Fibroblast of villous mesenchyme (primary cell): Measurements from ENCODE around the gene CUL9. TPM values are rescaled to one million over a fixed set of nuclear protein-coding genes. Genes with fewer than 3 reads are reported as not detected.

Experiments
- DNase-seq: peaks from one replicate; pipeline ENCODE4 v3.0.0-alpha.2; 2010; ENCODE audit warnings: low read depth
- H3K4me3 ChIP-seq: 2 replicates; pipeline ENCODE4 v1.5.1; 2011; ENCODE audit warnings: low read depth, mild to moderate bottlenecking, low read length
- total RNA-seq: library from RNA; depleted of rRNA; stranded (reverse); fragments of >200 nt; gene quantifications from 2 replicates; pipeline ENCODE4 v1.2.3, GENCODE V29; 2012
- TF ChIP-seq, protein P1 (sequence below): IDR thresholded peaks from 2 replicates; pipeline ENCODE4 v1.5.1; 2012; ENCODE audit warnings: low read depth, mild to moderate bottlenecking, low read length; ENCODE audit not compliant: insufficient read depth

CUL9 gene
- total RNA-seq, 1 donor: 23.3 TPM

DNA sequence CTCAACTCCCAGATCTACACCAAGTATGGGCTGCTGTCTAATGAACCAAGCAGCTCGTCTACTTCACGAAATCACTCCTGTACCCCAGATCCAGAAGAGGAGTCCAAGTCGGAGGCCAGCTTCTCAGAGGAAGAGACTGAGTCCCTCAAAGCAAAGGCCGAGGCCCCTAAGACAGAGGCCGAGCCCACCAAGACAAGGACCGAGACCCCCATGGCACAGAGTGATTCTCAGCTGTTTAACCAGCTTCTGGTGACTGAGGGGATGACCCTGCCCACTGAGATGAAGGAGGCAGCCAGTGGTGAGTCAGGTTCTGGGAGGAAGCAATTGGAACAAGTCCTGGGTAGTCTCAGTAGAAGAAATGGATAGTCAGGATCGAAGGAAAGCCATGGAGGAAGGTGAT, 5.8 kb downstream of the CUL9 start:
- DNase-seq: no peak
- TF ChIP-seq, protein P1, sequence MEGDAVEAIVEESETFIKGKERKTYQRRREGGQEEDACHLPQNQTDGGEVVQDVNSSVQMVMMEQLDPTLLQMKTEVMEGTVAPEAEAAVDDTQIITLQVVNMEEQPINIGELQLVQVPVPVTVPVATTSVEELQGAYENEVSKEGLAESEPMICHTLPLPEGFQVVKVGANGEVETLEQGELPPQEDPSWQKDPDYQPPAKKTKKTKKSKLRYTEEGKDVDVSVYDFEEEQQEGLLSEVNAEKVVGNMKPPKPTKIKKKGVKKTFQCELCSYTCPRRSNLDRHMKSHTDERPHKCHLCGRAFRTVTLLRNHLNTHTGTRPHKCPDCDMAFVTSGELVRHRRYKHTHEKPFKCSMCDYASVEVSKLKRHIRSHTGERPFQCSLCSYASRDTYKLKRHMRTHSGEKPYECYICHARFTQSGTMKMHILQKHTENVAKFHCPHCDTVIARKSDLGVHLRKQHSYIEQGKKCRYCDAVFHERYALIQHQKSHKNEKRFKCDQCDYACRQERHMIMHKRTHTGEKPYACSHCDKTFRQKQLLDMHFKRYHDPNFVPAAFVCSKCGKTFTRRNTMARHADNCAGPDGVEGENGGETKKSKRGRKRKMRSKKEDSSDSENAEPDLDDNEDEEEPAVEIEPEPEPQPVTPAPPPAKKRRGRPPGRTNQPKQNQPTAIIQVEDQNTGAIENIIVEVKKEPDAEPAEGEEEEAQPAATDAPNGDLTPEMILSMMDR: no peak
- H3K4me3 ChIP-seq: no peak overlapping the region

DNA sequence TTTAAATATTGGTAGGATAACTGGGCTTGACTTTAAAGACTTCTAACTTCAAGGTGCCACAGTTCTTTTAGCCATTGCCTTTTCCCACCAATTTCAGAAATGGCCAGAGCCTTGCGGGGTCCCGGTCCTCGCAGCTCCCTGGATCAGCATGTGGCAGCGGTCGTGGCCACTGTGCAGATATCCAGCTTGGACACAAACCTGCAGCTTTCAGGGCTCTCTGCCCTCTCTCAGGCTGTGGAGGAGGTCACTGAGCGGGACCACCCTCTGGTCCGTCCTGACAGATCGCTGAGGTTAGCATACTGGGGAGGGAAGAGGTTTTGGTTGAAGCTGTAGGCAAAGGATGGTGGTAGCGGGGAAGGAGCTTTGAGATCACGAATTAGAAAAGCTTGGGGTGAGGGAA, 6.4 kb downstream of the CUL9 start:
- no peak overlapping the region for H3K4me3 ChIP-seq
- DNase-seq: no peak
- TF ChIP-seq, protein P1: no peak

DNA sequence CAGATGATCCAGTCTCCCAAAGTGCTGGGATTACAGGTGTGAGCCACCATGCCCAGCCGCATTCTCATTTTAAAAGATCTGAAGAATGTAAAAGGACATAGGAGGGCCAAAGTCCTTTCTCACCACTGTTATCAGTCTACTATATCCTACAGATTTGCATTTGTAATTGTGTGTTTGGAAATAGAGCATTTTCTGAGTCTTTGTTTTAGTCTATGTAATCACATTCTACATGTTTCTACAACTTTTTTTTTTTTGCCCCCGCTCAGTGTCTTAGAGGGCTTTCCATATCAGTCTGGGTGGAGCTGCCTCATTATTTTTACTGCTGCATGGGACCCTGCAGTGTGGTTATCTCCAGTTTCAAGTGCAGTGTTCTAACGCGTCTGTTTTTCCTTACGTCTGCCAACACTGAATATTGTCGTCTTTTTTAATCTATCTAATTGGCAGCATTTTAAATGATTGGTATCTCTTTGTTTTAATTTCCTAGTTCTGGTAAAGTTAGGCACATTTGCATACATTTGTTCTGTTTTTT, 7.8 kb downstream of the CUL9 start:
- no peak overlapping the region for H3K4me3 ChIP-seq
- DNase-seq: no peak
- TF ChIP-seq, protein P1: no peak

DNA sequence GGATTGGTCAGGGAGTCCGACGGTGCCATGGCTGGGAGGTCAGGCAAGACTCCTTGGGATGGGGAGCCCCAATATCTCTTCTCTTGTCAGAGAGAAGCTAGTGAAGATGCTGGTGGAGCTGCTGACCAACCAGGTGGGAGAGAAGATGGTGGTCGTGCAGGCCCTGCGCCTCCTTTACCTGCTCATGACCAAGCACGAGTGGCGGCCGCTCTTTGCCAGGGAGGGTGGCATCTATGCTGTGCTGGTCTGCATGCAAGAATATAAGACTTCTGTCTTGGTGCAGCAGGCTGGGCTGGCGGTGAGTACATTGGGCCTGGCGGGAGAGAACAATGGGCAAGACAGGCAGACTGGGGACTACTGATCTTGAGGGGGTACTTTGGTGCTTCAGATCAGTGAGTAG, 10.9 kb downstream of the CUL9 start:
- DNase-seq: no peak
- no peak overlapping the region for H3K4me3 ChIP-seq
- TF ChIP-seq, protein P1: no peak

DNA sequence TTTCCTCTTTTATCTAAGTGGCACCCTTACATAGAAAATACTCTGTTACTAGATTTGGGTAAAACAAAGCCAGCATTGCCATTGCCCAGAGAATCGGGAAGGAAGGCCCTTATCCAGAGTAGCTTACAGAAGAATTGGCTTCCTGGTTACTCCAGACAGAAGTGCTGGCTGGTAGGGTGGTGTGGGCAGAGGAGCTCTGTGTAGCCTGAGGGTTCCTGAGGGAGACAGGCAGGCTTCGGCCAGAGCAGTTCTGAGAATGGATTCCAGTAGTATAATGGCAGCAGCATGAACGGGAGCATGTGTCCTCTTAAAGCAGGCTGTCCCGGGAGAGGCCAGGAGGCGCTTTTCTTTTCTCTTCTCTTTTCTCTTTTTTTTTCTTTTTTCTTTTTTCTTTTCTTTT, 11.9 kb downstream of the CUL9 start:
- TF ChIP-seq, protein P1: no peak
- H3K4me3 ChIP-seq: no peak overlapping the region
- DNase-seq: no peak

DNA sequence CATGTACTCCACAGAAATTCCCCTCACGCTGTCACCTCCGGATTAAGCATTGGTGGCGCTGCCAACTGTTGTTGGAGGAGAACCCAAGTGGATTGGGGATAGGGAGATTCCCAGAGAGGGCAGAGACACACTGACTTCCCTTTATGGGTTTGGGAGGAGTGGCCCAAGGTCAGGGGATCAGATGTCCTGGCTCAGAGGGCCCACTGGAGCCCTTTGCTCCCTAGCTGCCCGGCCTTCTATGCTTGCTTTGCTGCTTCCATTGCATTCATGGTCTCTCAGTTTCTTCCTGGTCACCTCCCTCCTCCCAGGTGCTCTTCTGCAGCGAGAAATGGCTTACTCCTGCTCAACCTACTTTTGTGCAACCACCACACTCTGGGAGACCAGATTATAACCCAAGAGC, 14.3 kb downstream of the CUL9 start:
- H3K4me3 ChIP-seq: no peak overlapping the region
- DNase-seq: no peak
- TF ChIP-seq, protein P1: no peak

DNA sequence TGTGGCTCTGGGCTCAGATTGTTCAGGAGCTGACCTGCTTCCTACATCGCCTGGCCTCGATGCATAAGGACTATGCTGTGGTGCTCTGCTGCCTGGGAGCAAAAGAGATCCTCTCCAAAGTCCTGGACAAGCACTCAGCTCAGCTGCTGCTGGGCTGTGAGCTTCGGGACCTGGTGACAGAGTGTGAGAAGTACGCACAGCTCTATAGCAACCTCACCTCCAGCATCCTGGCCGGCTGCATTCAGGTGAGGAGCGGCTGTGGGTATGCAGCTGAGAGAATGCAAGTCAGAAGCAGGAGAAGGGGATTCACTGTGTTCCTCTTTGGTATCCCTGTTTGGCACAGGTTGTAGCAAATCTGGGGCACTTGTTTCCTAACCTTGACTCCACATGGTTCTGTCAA, 17.9 kb downstream of the CUL9 start:
- DNase-seq: no peak
- TF ChIP-seq, protein P1: no peak
- H3K4me3 ChIP-seq: no peak overlapping the region
